H1 (cell line): ENCODE data around the gene TMEM125.

Source experiments
- CBX5 ChIP-seq: fragments of 300-800, 300-1000 bp; sonication (generic); IDR thresholded peaks from 2 replicates; pipeline ENCODE4 v1.7.1; 2016; ENCODE audit warnings: antibody characterized with exemption, low read length, low read depth
- CTCF ChIP-seq, 3 experiments: IDR thresholded peaks; 1 replicate in 2 of 3; 2 replicates in 1 of 3; pipeline versions ENCODE4 v1.5.1 to v1.6.1; 2011; ENCODE audit warnings: low read length in 3 of 3, mild to moderate bottlenecking in 3 of 3, inconsistent platforms in 2 of 3, low read depth in 1 of 3, moderate library complexity in 1 of 3; ENCODE audit not compliant: insufficient read depth in 1 of 3; ENCODE audit errors: control extremely low read depth in 1 of 3
- EP300 ChIP-seq, 2 experiments: IDR thresholded peaks; 1 replicate in 1 of 2; 2 replicates in 1 of 2; pipeline ENCODE4 v1.6.1; 2011 to 2012; ENCODE audit warnings: low read depth in 2 of 2, low read length in 2 of 2, mild to moderate bottlenecking in 2 of 2, borderline replicate concordance in 1 of 2, inconsistent platforms in 1 of 2, moderate library complexity in 1 of 2
- EZH2 ChIP-seq: fragments of 200-600 bp; sonication (generic); IDR thresholded peaks from 2 replicates; pipeline ENCODE4 v1.7.1; 2012; ENCODE audit warnings: low read depth, mild to moderate bottlenecking, moderate library complexity, low read length, inconsistent platforms; ENCODE audit not compliant: severe bottlenecking
- GABPA ChIP-seq: IDR thresholded peaks from 2 replicates; pipeline ENCODE4 v1.6.1; 2011; ENCODE audit warnings: mild to moderate bottlenecking, low read length, moderate library complexity, borderline replicate concordance; ENCODE audit not compliant: insufficient read depth
- MAX ChIP-seq: IDR thresholded peaks from 2 replicates; pipeline ENCODE4 v1.6.1; 2012; ENCODE audit warnings: inconsistent platforms
- POLR2AphosphoS5 ChIP-seq: IDR thresholded peaks from 2 replicates; pipeline ENCODE4 v1.6.1; 2011; ENCODE audit warnings: low read depth, low read length
- POU5F1 ChIP-seq: IDR thresholded peaks from 2 replicates; pipeline ENCODE4 v1.6.1; 2011; ENCODE audit warnings: low read depth, mild to moderate bottlenecking, low read length, moderate library complexity
- RXRA ChIP-seq: IDR thresholded peaks from 2 replicates; pipeline ENCODE4 v1.6.1; 2011; ENCODE audit warnings: low read depth, mild to moderate bottlenecking, low read length, moderate library complexity; ENCODE audit not compliant: insufficient read depth
- SIRT6 ChIP-seq: IDR thresholded peaks from one replicate; pipeline ENCODE4 v1.7.1; 2012; ENCODE audit warnings: low read length, inconsistent platforms
- TAF1 ChIP-seq: IDR thresholded peaks from 2 replicates; pipeline ENCODE4 v1.6.1; 2011; ENCODE audit warnings: mild to moderate bottlenecking, low read depth, low read length
- USF2 ChIP-seq: IDR thresholded peaks from 2 replicates; pipeline ENCODE4 v1.6.1; 2011; ENCODE audit warnings: low read length, improper control_type of control experiment

GRCh38 chr1:43298055-43298454, 28.3 kb downstream of the TMEM125 start:
- TF ChIP-seq CTCF (IDR thresholded peaks at IDR 0.05; ENCODE audit: control extremely low read depth in 1 of 3, insufficient read depth in 1 of 3, low read depth in 1 of 3, low read length in 3 of 3) = no peak
- no peak for TF ChIP-seq POU5F1
- TF ChIP-seq USF2 = no peak
- no peak for TF ChIP-seq RXRA
- TF ChIP-seq EZH2 = no peak
- TF ChIP-seq EP300 (IDR thresholded peaks at IDR 0.05; ENCODE audit: borderline replicate concordance in 1 of 2, low read depth in 2 of 2, low read length in 2 of 2) = no peak
- TF ChIP-seq POLR2AphosphoS5 = no peak
- no peak for TF ChIP-seq GABPA
- no peak for TF ChIP-seq MAX
- no peak for TF ChIP-seq TAF1
- TF ChIP-seq CBX5 = no peak
- no peak for TF ChIP-seq SIRT6
